WTC11 (cell line): ENCODE data around the gene HLA-A.

Experiments
- CREM ChIP-seq: sonication (generic); formaldehyde crosslinking; IDR thresholded peaks from 2 replicates; pipeline ENCODE4 v1.8.1; 2022; ENCODE audit warnings: mild to moderate bottlenecking, missing genetic modification reagents, moderate library complexity
- CTCF ChIP-seq: fragments of 200-600 bp; IDR thresholded peaks from 2 replicates; pipeline ENCODE4 v1.8.0; 2022; ENCODE audit warnings: antibody characterized with exemption
- ESRRA ChIP-seq: sonication (generic); formaldehyde crosslinking; IDR thresholded peaks from 2 replicates; pipeline ENCODE4 v1.8.1; 2022; ENCODE audit warnings: mild to moderate bottlenecking, missing genetic modification reagents, borderline replicate concordance
- PRRX2 ChIP-seq: fragments of 250-450 bp; sonication (Bioruptor Pico); IDR thresholded peaks from 2 replicates; pipeline ENCODE4 v1.8.0; 2021; ENCODE audit warnings: mild to moderate bottlenecking

GRCh38 chr6:29941016-29941415, 1.3 kb upstream of the HLA-A start:
- TF ChIP-seq ESRRA = no peak
- TF ChIP-seq CTCF = no peak
- no peak for TF ChIP-seq PRRX2 (CRISPR knock-in tag)
- TF ChIP-seq CREM (CRISPR knock-in tag) = no peak
